ENCODE results near the gene ABLIM1. TPM values are rescaled to one million over a fixed set of nuclear protein-coding genes. Genes with fewer than 3 reads are reported as not detected.

Gene ABLIM1
- total and polyA plus RNA-seq, 2 of the 4 experiments (the other 2 are of a cell fraction), result 7.7 to 9.9 TPM

DNA sequence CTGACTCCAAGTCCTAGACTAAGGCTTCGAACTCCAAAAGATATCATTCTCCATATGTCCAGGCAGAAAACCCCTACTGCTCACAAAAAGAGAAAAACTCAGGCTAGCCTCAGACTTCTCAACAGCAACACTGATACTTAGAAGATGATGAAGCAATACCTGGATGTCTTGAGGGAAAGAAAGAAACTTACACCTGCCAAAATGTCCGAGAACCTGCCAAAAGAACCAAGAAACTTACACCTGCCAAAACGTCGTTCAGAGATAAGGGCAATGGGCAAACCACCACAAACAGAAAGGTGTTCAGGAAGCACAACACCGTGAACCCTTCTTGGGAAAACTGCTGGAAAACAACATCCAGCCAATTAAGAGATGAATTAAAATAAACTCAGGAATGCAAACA lies 15.3 kb downstream of the ABLIM1 start:
- no peak for DNase-seq
- Histone ChIP-seq H4K91ac (ENCODE audit: insufficient read depth, low read depth, low read length) (no peak overlapping the region), H4K20me1 (ENCODE audit: insufficient read depth, low read length) (peaks cover 8% of the 10 kb centered on the region; the same call in 1 of the 2 replicates), H2BK15ac (ENCODE audit: low read depth, low read length) (no peak overlapping the region), H3K4me3 (ENCODE audit: insufficient read depth, low read depth, low read length) (no peak overlapping the region), H3K27ac (ENCODE audit: insufficient read depth, low read length) (no peak overlapping the region), H2BK20ac (ENCODE audit: low read depth, low read length) (no peak overlapping the region), H2BK120ac (ENCODE audit: low read depth, low read length) (no peak overlapping the region), H3K56ac (ENCODE audit: extremely low read depth, insufficient read depth, low read length) (no peak overlapping the region), H2AK9ac (replicated peaks; ENCODE audit: low read depth, low read length, poor library complexity) (no peak overlapping the region), H3K9ac (ENCODE audit: low read depth, low read length) (no peak overlapping the region), H3K4me1 (ENCODE audit: control insufficient read depth, insufficient read depth, low read length) (peaks cover 10% of the 10 kb centered on the region), H4K5ac (ENCODE audit: low read depth, low read length) (no peak overlapping the region), H3K27me3 (ENCODE audit: control insufficient read depth, insufficient read depth, low read length) (peaks cover 2% of the 10 kb centered on the region; the same call in 1 of the 2 replicates), H3K79me1 (ENCODE audit: low read depth in 1 of 2, low read length in 2 of 2) (peaks cover 0 to 5% of the 10 kb centered on the region in 2 experiments; a peak in 1 of 4 replicates), H3K23ac (ENCODE audit: low read depth, low read length) (no peak overlapping the region), H3K4me2 (ENCODE audit: low read depth, low read length) (no peak overlapping the region), H2AK5ac (ENCODE audit: low read depth, low read length) (no peak overlapping the region), H2BK5ac (ENCODE audit: low read depth, low read length, poor library complexity, severe bottlenecking) (no peak overlapping the region), H4K8ac (ENCODE audit: low read depth in 2 of 2, low read length in 2 of 2) (no peak overlapping the region), H2AFZ (replicated peaks; ENCODE audit: low read length, poor library complexity) (no peak overlapping the region), H3K9me3 (ENCODE audit: control insufficient read depth, insufficient read depth, low read length) (no peaks in the 10 kb centered on the region), H3K36me3 (ENCODE audit: control insufficient read depth, insufficient read depth, low read length) (no peaks in the 10 kb centered on the region), H3K9me1 (ENCODE audit: insufficient read depth, low read length) (peaks cover 17% of the 10 kb centered on the region), H3K4ac (ENCODE audit: low read depth, low read length) (no peak overlapping the region), H3K18ac (ENCODE audit: low read depth, low read length) (no peak overlapping the region), H3K14ac (replicated peaks; ENCODE audit: low read depth, low read length) (no peak overlapping the region)
- in situ Hi-C loops (cut with MboI; ENCODE audit: low sequenced_read_pairs) (no loop called here), dilution Hi-C loops (cut with HindIII; ENCODE audit: low sequenced_read_pairs, unreplicated experiment) (no loop called here), intact Hi-C loops (cut with micrococcal nuclease) (no loop called here)
- CTCF ChIA-PET, result interaction anchor here (0.6 kb wide), 2 partner anchors 83 to 497 kb away, joined by 3 to 4 read pairs; no protein-coding TSS in a partner anchor
- POLR2A ChIA-PET (ENCODE audit: unreplicated experiment), result no interaction called here
- TF ChIP-seq CEBPB (IDR thresholded peaks at IDR 0.05; ENCODE audit: low read depth, low read length), result peak; percentile 9; the same call in 1 of the 2 replicates
- TF ChIP-seq, protein P1, sequence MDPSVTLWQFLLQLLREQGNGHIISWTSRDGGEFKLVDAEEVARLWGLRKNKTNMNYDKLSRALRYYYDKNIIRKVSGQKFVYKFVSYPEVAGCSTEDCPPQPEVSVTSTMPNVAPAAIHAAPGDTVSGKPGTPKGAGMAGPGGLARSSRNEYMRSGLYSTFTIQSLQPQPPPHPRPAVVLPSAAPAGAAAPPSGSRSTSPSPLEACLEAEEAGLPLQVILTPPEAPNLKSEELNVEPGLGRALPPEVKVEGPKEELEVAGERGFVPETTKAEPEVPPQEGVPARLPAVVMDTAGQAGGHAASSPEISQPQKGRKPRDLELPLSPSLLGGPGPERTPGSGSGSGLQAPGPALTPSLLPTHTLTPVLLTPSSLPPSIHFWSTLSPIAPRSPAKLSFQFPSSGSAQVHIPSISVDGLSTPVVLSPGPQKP (IDR thresholded peaks at IDR 0.05; ENCODE audit: borderline replicate concordance, low read depth, low read length), result no peak
- BruUV-seq (replicated peaks), result no TSS peak
- WGBS, 2 experiments (ENCODE audit: extremely low coverage in 2 of 2, insufficient read length in 1 of 2), result no CpG with 5 or more reads among the region's 5 CpGs
- no peak for ATAC-seq (ENCODE audit: low read depth)

Measured in IMR-90 (cell line).